Liver (tissue), 9 donors: Measurements from ENCODE around the gene CACHD1. TPM values are rescaled to one million over a fixed set of nuclear protein-coding genes. Genes with fewer than 3 reads are reported as not detected.

ENCODE experiments used
- DNase-seq: peaks from one replicate; pipeline ENCODE4 v3.0.0-alpha.2; 2017; ENCODE audit warnings: low spot score
- H3K27ac ChIP-seq, 2 donors: one replicate each; pipeline ENCODE4 v1.7.0; 2013; ENCODE audit warnings: inconsistent platforms in 2 of 2, low read length in 2 of 2, control low read depth in 1 of 2, low read depth in 1 of 2, mild to moderate bottlenecking in 1 of 2
- H3K27me3 ChIP-seq, 4 donors: one replicate each; pipeline versions ENCODE4 v1.6.1 to v1.7.0; 2013; ENCODE audit warnings: low read length in 3 of 4, inconsistent platforms in 1 of 4, mild to moderate bottlenecking in 1 of 4, moderate library complexity in 1 of 4; ENCODE audit not compliant: control insufficient read depth in 4 of 4, insufficient read depth in 4 of 4
- H3K36me3 ChIP-seq, 4 donors: one replicate each; pipeline versions ENCODE4 v1.6.1 to v1.7.0; 2013; ENCODE audit warnings: low read length in 3 of 4, mild to moderate bottlenecking in 3 of 4, low read depth in 1 of 4, moderate library complexity in 1 of 4; ENCODE audit not compliant: control insufficient read depth in 4 of 4, insufficient read depth in 3 of 4
- H3K4me1 ChIP-seq, 4 donors: one replicate each; pipeline versions ENCODE4 v1.6.1 to v1.7.0; 2013; ENCODE audit warnings: low read length in 3 of 4, mild to moderate bottlenecking in 3 of 4, moderate library complexity in 1 of 4; ENCODE audit not compliant: control insufficient read depth in 4 of 4, insufficient read depth in 4 of 4
- H3K4me3 ChIP-seq, 3 donors: one replicate each; pipeline versions ENCODE4 v1.6.1 to v1.7.0; 2013; ENCODE audit warnings: low read length in 3 of 3, control low read depth in 1 of 3, low read depth in 1 of 3, mild to moderate bottlenecking in 1 of 3
- H3K9ac ChIP-seq, 2 donors: one replicate each; pipeline ENCODE4 v1.7.0; 2013; ENCODE audit warnings: low read length in 2 of 2, mild to moderate bottlenecking in 2 of 2, moderate library complexity in 2 of 2, control low read depth in 1 of 2, low read depth in 1 of 2
- H3K9me3 ChIP-seq, 4 donors: one replicate each; pipeline versions ENCODE4 v1.6.1 to v1.7.0; 2013; ENCODE audit warnings: low read length in 3 of 4; ENCODE audit not compliant: control insufficient read depth in 4 of 4
- ATF3 ChIP-seq: IDR thresholded peaks from 2 replicates; pipeline ENCODE4 v1.6.1; 2016; ENCODE audit warnings: antibody characterized with exemption
- EGR1 ChIP-seq, 2 donors: IDR thresholded peaks; 2 replicates each; pipeline ENCODE4 v1.6.1; 2016 to 2018; ENCODE audit warnings: antibody characterized with exemption in 2 of 2, low read depth in 2 of 2
- FOXA1 ChIP-seq: IDR thresholded peaks from 2 replicates; pipeline ENCODE4 v1.6.1; 2016; ENCODE audit warnings: antibody characterized with exemption
- FOXA2 ChIP-seq: IDR thresholded peaks from 2 replicates; pipeline ENCODE4 v1.6.1; 2016; ENCODE audit warnings: antibody characterized with exemption
- GABPA ChIP-seq, 2 donors: IDR thresholded peaks in 1 of 2; conservative IDR thresholded peaks in 1 of 2; 2 replicates each; pipeline ENCODE4 v1.6.1; 2016; ENCODE audit warnings: antibody characterized with exemption in 2 of 2, mild to moderate bottlenecking in 1 of 2, moderate library complexity in 1 of 2
- HNF4A ChIP-seq, 2 donors: conservative IDR thresholded peaks; 2 replicates each; pipeline ENCODE4 v1.6.1; 2016; ENCODE audit warnings: antibody characterized with exemption in 2 of 2, mild to moderate bottlenecking in 2 of 2
- JUND ChIP-seq, 2 donors: IDR thresholded peaks; 2 replicates each; pipeline ENCODE4 v1.6.1; 2016; ENCODE audit warnings: antibody characterized with exemption in 2 of 2
- MAX ChIP-seq: IDR thresholded peaks from 2 replicates; pipeline ENCODE4 v1.6.1; 2016; ENCODE audit warnings: antibody characterized with exemption
- NR2F2 ChIP-seq: IDR thresholded peaks from 2 replicates; pipeline ENCODE4 v1.6.1; 2016; ENCODE audit warnings: antibody characterized with exemption
- RAD21 ChIP-seq, 2 donors: IDR thresholded peaks; 2 replicates each; pipeline ENCODE4 v1.6.1; 2016; ENCODE audit warnings: antibody characterized with exemption in 2 of 2, mild to moderate bottlenecking in 2 of 2
- RXRA ChIP-seq, 2 donors: IDR thresholded peaks; 2 replicates each; pipeline ENCODE4 v1.6.1; 2017 to 2018; ENCODE audit warnings: antibody characterized with exemption in 2 of 2, mild to moderate bottlenecking in 1 of 2
- SP1 ChIP-seq: IDR thresholded peaks from 2 replicates; pipeline ENCODE4 v1.6.1; 2018; ENCODE audit warnings: antibody characterized with exemption, mild to moderate bottlenecking
- YY1 ChIP-seq: IDR thresholded peaks from 2 replicates; pipeline ENCODE4 v1.6.1; 2016; ENCODE audit warnings: antibody characterized with exemption, mild to moderate bottlenecking
- WGBS: extraction: QIAGEN DNeasy Blood & Tissue Kit; methylation state at CpG from one replicate; pipeline ENCODE4 v1.1.7; 2013; 5-methylcytosine and 5-hydroxymethylcytosine counted together
- polyA plus RNA-seq, 2 donors: library from polyadenylated mRNA; stranded (reverse) in 1 of 2; unstranded in 1 of 2; fragments of 200-250 nt in 1 of 2; fragments of >200 nt in 1 of 2; fragmentation: Nextera tagmentation in 1 of 2; extraction: Ambion mirVana in 1 of 2; gene quantifications; one replicate each; pipeline versions ENCODE4 v1.2.1 to v1.2.3, GENCODE V29; 2013 to 2015
- total RNA-seq, 2 donors: library from RNA; depleted of rRNA; stranded (reverse); fragments of >200 nt; gene quantifications; one replicate each; pipeline ENCODE4 v1.2.3, GENCODE V29; 2014
- TF ChIP-seq, protein P1 (sequence below): IDR thresholded peaks from 2 replicates; pipeline ENCODE4 v1.6.1; 2016; ENCODE audit warnings: antibody characterized with exemption, mild to moderate bottlenecking
- TF ChIP-seq, protein P2 (sequence below): fragments of 150-350 bp; IDR thresholded peaks from 2 replicates; pipeline ENCODE4 v1.5.1; 2017; ENCODE audit warnings: improper control_type of control experiment, low read depth, low read length; ENCODE audit not compliant: missing input control
- TF ChIP-seq, protein P3 (sequence below): IDR thresholded peaks from 2 replicates; pipeline ENCODE4 v1.6.1; 2016; ENCODE audit warnings: antibody characterized with exemption
- donor health status: healthy.
- donor health status: healthy.
- donor health status: healthy.
- donor health status: healthy.
- donor health status: healthy.

CACHD1 gene
- total and polyA plus RNA-seq, 4 donors: 0.68 to 4.2 (median 2.3) TPM

DNA sequence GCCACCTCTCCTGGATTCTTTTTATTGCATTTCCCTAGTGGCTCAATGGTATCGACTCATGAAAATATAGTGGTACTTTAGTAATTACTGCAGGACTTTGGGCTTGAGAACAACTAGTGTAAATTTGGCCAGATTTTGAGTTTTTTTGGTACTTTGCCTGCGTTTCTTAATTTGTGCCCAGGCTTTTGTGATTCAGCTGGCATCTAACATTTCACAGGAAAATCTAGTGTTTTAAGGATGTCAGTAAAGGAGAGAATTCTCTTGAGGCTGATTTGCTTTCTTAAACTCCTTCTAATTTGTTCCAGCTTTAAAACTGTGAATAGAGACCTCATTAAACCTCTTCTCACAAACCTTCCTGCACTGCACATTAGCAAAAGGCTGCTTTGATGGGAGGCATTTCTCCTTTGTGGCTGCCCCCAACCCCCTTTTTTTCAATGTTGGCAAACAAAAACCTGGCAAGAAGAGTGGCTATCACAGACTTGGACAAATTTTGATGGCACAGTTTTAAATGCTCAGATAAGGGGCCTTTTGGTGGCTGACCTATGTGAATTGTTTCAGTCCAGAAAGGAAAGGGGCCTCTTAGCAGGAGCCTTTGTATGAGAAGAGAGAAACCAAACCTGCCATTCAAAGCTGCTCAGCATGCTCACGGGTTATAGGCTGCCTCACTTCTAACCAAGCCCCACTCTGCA lies 161.6 kb downstream of the CACHD1 start:
- Histone ChIP-seq H3K9me3 (no peaks in the 10 kb centered on the region), H3K27ac (no peak overlapping the region), H3K4me3 (no peak overlapping the region), H3K9ac (no peak overlapping the region), H3K36me3 (no peaks in the 10 kb centered on the region), H3K27me3 (no peaks in the 10 kb centered on the region), H3K4me1 (no peaks in the 10 kb centered on the region)
- DNase-seq: no peak
- WGBS: 90% methylated on average over 3 of the region's 3 CpGs
- TF ChIP-seq FOXA2: no peak
- TF ChIP-seq, protein P1, sequence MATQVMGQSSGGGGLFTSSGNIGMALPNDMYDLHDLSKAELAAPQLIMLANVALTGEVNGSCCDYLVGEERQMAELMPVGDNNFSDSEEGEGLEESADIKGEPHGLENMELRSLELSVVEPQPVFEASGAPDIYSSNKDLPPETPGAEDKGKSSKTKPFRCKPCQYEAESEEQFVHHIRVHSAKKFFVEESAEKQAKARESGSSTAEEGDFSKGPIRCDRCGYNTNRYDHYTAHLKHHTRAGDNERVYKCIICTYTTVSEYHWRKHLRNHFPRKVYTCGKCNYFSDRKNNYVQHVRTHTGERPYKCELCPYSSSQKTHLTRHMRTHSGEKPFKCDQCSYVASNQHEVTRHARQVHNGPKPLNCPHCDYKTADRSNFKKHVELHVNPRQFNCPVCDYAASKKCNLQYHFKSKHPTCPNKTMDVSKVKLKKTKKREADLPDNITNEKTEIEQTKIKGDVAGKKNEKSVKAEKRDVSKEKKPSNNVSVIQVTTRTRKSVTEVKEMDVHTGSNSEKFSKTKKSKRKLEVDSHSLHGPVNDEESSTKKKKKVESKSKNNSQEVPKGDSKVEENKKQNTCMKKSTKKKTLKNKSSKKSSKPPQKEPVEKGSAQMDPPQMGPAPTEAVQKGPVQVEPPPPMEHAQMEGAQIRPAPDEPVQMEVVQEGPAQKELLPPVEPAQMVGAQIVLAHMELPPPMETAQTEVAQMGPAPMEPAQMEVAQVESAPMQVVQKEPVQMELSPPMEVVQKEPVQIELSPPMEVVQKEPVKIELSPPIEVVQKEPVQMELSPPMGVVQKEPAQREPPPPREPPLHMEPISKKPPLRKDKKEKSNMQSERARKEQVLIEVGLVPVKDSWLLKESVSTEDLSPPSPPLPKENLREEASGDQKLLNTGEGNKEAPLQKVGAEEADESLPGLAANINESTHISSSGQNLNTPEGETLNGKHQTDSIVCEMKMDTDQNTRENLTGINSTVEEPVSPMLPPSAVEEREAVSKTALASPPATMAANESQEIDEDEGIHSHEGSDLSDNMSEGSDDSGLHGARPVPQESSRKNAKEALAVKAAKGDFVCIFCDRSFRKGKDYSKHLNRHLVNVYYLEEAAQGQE: no peak
- TF ChIP-seq JUND (IDR thresholded peaks at IDR 0.05): no peak
- TF ChIP-seq, protein P2, sequence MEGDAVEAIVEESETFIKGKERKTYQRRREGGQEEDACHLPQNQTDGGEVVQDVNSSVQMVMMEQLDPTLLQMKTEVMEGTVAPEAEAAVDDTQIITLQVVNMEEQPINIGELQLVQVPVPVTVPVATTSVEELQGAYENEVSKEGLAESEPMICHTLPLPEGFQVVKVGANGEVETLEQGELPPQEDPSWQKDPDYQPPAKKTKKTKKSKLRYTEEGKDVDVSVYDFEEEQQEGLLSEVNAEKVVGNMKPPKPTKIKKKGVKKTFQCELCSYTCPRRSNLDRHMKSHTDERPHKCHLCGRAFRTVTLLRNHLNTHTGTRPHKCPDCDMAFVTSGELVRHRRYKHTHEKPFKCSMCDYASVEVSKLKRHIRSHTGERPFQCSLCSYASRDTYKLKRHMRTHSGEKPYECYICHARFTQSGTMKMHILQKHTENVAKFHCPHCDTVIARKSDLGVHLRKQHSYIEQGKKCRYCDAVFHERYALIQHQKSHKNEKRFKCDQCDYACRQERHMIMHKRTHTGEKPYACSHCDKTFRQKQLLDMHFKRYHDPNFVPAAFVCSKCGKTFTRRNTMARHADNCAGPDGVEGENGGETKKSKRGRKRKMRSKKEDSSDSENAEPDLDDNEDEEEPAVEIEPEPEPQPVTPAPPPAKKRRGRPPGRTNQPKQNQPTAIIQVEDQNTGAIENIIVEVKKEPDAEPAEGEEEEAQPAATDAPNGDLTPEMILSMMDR: no peak
- TF ChIP-seq RXRA (IDR thresholded peaks at IDR 0.05): no peak
- no peak for TF ChIP-seq ATF3
- no peak for TF ChIP-seq YY1
- no peak for TF ChIP-seq EGR1 (IDR thresholded peaks at IDR 0.05; ENCODE audit: low read depth in 2 of 2)
- TF ChIP-seq RAD21 (IDR thresholded peaks at IDR 0.05): no peak
- TF ChIP-seq MAX: no peak
- TF ChIP-seq FOXA1: no peak
- no peak for TF ChIP-seq GABPA (IDR thresholded peaks at IDR 0.05 in 1 of 2, conservative IDR thresholded peaks at IDR 0.05 in 1 of 2)

DNA sequence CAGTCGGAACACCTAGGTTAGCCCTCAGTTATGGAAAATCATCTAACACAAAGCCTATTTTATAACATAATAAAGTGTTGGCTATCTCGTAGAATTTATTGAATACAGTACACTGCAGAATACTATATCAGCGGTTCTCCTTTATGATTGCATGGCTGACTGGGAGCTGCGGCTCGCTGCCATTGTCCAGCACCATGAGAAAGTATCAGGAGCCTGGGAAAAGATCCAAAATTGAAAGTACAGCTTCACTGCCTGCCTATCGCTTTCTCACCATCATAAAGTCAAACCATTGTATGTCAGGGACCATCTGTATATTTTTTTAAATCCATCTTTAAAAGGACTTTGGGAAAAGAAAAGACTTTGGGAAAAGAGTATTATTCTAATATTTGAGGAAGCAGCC lies 163.0 kb downstream of the CACHD1 start:
- Histone ChIP-seq H3K27ac (no peak overlapping the region), H3K9me3 (no peaks in the 10 kb centered on the region), H3K9ac (no peak overlapping the region), H3K4me1 (no peaks in the 10 kb centered on the region), H3K36me3 (no peaks in the 10 kb centered on the region), H3K4me3 (no peak overlapping the region), H3K27me3 (no peaks in the 10 kb centered on the region)
- DNase-seq: no peak
- TF ChIP-seq, protein P1: no peak
- TF ChIP-seq HNF4A (conservative IDR thresholded peaks at IDR 0.05) (no peak), FOXA1 (no peak), NR2F2 (no peak), SP1 (no peak), RXRA (IDR thresholded peaks at IDR 0.05) (no peak), MAX (no peak)
- TF ChIP-seq, protein P3, sequence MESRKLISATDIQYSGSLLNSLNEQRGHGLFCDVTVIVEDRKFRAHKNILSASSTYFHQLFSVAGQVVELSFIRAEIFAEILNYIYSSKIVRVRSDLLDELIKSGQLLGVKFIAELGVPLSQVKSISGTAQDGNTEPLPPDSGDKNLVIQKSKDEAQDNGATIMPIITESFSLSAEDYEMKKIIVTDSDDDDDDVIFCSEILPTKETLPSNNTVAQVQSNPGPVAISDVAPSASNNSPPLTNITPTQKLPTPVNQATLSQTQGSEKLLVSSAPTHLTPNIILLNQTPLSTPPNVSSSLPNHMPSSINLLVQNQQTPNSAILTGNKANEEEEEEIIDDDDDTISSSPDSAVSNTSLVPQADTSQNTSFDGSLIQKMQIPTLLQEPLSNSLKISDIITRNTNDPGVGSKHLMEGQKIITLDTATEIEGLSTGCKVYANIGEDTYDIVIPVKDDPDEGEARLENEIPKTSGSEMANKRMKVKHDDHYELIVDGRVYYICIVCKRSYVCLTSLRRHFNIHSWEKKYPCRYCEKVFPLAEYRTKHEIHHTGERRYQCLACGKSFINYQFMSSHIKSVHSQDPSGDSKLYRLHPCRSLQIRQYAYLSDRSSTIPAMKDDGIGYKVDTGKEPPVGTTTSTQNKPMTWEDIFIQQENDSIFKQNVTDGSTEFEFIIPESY: no peak
- 93% methylated on average over 6 of the region's 6 CpGs for WGBS
